Measurements from ENCODE around the gene RBFOX2.
"Not testable (repeated sequence)": the region's sequence is repeated elsewhere in the genome, so short reads cannot be mapped to it uniquely, and the experiment has no call there.

The RBFOX2 gene

GRCh38 chr22:35739076-35739930 is 289.3 kb downstream of the RBFOX2 start:
- peak overlapping the region; percentile 31 for H3K27ac ChIP-seq (ENCODE audit: low read length)
- peaks cover 11% of the 10 kb centered on the region for H3K4me1 ChIP-seq (ENCODE audit: control insufficient read depth, insufficient read depth, low read length)
- no peak overlapping the region for H3K4me3 ChIP-seq (ENCODE audit: low read length in 2 of 2)
- H3K36me3 ChIP-seq (ENCODE audit: control insufficient read depth in 2 of 2, insufficient read depth in 2 of 2, low read length in 2 of 2): peaks cover 19 to 26% of the 10 kb centered on the region in 2 donors
- H3K9ac ChIP-seq (ENCODE audit: low read length in 2 of 2): peak overlapping the region in 1 of 2 donors; percentile 21
- H3K9me3 ChIP-seq (ENCODE audit: control insufficient read depth in 2 of 2, low read length in 2 of 2): no peaks in the 10 kb centered on the region
- no peaks in the 10 kb centered on the region for H3K27me3 ChIP-seq (ENCODE audit: control insufficient read depth in 1 of 2, insufficient read depth in 2 of 2, low read length in 2 of 2)

GRCh38 chr22:35737886-35738285 is 290.7 kb downstream of the RBFOX2 start:
- Histone ChIP-seq H3K36me3 (ENCODE audit: control insufficient read depth in 2 of 2, insufficient read depth in 2 of 2, low read length in 2 of 2) (peaks cover 16 to 22% of the 10 kb centered on the region in 2 donors), H3K4me1 (ENCODE audit: control insufficient read depth, insufficient read depth, low read length) (peaks cover 13% of the 10 kb centered on the region)
- H3K27ac ChIP-seq (ENCODE audit: low read length); H3K27me3 ChIP-seq (ENCODE audit: control insufficient read depth in 1 of 2, insufficient read depth in 2 of 2, low read length in 2 of 2); H3K4me3 ChIP-seq (ENCODE audit: low read length in 2 of 2); H3K9ac ChIP-seq (ENCODE audit: low read length in 2 of 2); H3K9me3 ChIP-seq (ENCODE audit: control insufficient read depth in 2 of 2, low read length in 2 of 2): not testable (repeated sequence)

GRCh38 chr22:35736701-35737100 is 291.9 kb downstream of the RBFOX2 start:
- no peaks in the 10 kb centered on the region for H3K9me3 ChIP-seq (ENCODE audit: control insufficient read depth in 2 of 2, low read length in 2 of 2)

GRCh38 chr22:35736166-35736565 is 292.5 kb downstream of the RBFOX2 start:
- Histone ChIP-seq H3K27ac (ENCODE audit: low read length) (no peak overlapping the region), H3K36me3 (ENCODE audit: control insufficient read depth in 2 of 2, insufficient read depth in 2 of 2, low read length in 2 of 2) (peaks cover 8 to 9% of the 10 kb centered on the region in 2 donors), H3K9me3 (ENCODE audit: control insufficient read depth in 2 of 2, low read length in 2 of 2) (no peaks in the 10 kb centered on the region), H3K4me1 (ENCODE audit: control insufficient read depth, insufficient read depth, low read length) (peaks cover 9% of the 10 kb centered on the region), H3K27me3 (ENCODE audit: control insufficient read depth in 1 of 2, insufficient read depth in 2 of 2, low read length in 2 of 2) (no peaks in the 10 kb centered on the region), H3K4me3 (ENCODE audit: low read length in 2 of 2) (no peak overlapping the region), H3K9ac (ENCODE audit: low read length in 2 of 2) (no peak overlapping the region)

More at GRCh38 chr22:35736701-35737100, 291.9 kb downstream of the RBFOX2 start:
- Histone ChIP-seq H3K27me3 (ENCODE audit: control insufficient read depth in 1 of 2, insufficient read depth in 2 of 2, low read length in 2 of 2) (no peaks in the 10 kb centered on the region), H3K4me1 (ENCODE audit: control insufficient read depth, insufficient read depth, low read length) (peaks cover 11% of the 10 kb centered on the region), H3K4me3 (ENCODE audit: low read length in 2 of 2) (no peak overlapping the region), H3K36me3 (ENCODE audit: control insufficient read depth in 2 of 2, insufficient read depth in 2 of 2, low read length in 2 of 2) (peaks cover 9 to 12% of the 10 kb centered on the region in 2 donors), H3K9ac (ENCODE audit: low read length in 2 of 2) (no peak overlapping the region), H3K27ac (ENCODE audit: low read length) (no peak overlapping the region)

GRCh38 chr22:35735542-35735941 is 293.1 kb downstream of the RBFOX2 start:
- Histone ChIP-seq H3K4me3 (ENCODE audit: low read length in 2 of 2) (no peak overlapping the region), H3K27ac (ENCODE audit: low read length) (peak overlapping the region; percentile 11), H3K4me1 (ENCODE audit: control insufficient read depth, insufficient read depth, low read length) (peaks cover 9% of the 10 kb centered on the region), H3K27me3 (ENCODE audit: control insufficient read depth in 1 of 2, insufficient read depth in 2 of 2, low read length in 2 of 2) (no peaks in the 10 kb centered on the region), H3K9ac (ENCODE audit: low read length in 2 of 2) (no peak overlapping the region), H3K9me3 (ENCODE audit: control insufficient read depth in 2 of 2, low read length in 2 of 2) (no peaks in the 10 kb centered on the region), H3K36me3 (ENCODE audit: control insufficient read depth in 2 of 2, insufficient read depth in 2 of 2, low read length in 2 of 2) (peaks cover 6 to 7% of the 10 kb centered on the region in 2 donors)

GRCh38 chr22:35734517-35734827 is 294.2 kb downstream of the RBFOX2 start:
- Histone ChIP-seq H3K27ac (ENCODE audit: low read length) (no peak overlapping the region), H3K9ac (ENCODE audit: low read length in 2 of 2) (no peak overlapping the region)

GRCh38 chr22:35733791-35734516 is 294.7 kb downstream of the RBFOX2 start:
- H3K27ac ChIP-seq (ENCODE audit: low read length): no peak overlapping the region
- peaks cover 1 to 6% of the 10 kb centered on the region in 2 donors for H3K36me3 ChIP-seq (ENCODE audit: control insufficient read depth in 2 of 2, insufficient read depth in 2 of 2, low read length in 2 of 2)
- H3K4me1 ChIP-seq (ENCODE audit: control insufficient read depth, insufficient read depth, low read length): peaks cover 2% of the 10 kb centered on the region
- no peak overlapping the region for H3K4me3 ChIP-seq (ENCODE audit: low read length in 2 of 2)
- H3K27me3 ChIP-seq (ENCODE audit: control insufficient read depth in 1 of 2, insufficient read depth in 2 of 2, low read length in 2 of 2): no peaks in the 10 kb centered on the region
- no peaks in the 10 kb centered on the region for H3K9me3 ChIP-seq (ENCODE audit: control insufficient read depth in 2 of 2, low read length in 2 of 2)
- H3K9ac ChIP-seq (ENCODE audit: low read length in 2 of 2): no peak overlapping the region

More at GRCh38 chr22:35734517-35734827, 294.2 kb downstream of the RBFOX2 start:
- H3K36me3 ChIP-seq (ENCODE audit: control insufficient read depth in 2 of 2, insufficient read depth in 2 of 2, low read length in 2 of 2): peaks cover 5 to 7% of the 10 kb centered on the region in 2 donors
- no peaks in the 10 kb centered on the region for H3K9me3 ChIP-seq (ENCODE audit: control insufficient read depth in 2 of 2, low read length in 2 of 2)
- H3K4me3 ChIP-seq (ENCODE audit: low read length in 2 of 2): no peak overlapping the region
- peaks cover 3% of the 10 kb centered on the region for H3K4me1 ChIP-seq (ENCODE audit: control insufficient read depth, insufficient read depth, low read length)
- H3K27me3 ChIP-seq (ENCODE audit: control insufficient read depth in 1 of 2, insufficient read depth in 2 of 2, low read length in 2 of 2): no peaks in the 10 kb centered on the region

GRCh38 chr22:35733036-35733435 is 295.6 kb downstream of the RBFOX2 start:
- H3K4me3 ChIP-seq (ENCODE audit: low read length in 2 of 2): no peak overlapping the region
- no peak overlapping the region for H3K27ac ChIP-seq (ENCODE audit: low read length)

GRCh38 chr22:35732116-35732515 is 296.5 kb downstream of the RBFOX2 start:
- H3K27me3 ChIP-seq (ENCODE audit: control insufficient read depth in 1 of 2, insufficient read depth in 2 of 2, low read length in 2 of 2): no peaks in the 10 kb centered on the region
- no peak overlapping the region for H3K9ac ChIP-seq (ENCODE audit: low read length in 2 of 2)
- peaks cover 0 to 2% of the 10 kb centered on the region in 2 donors for H3K36me3 ChIP-seq (ENCODE audit: control insufficient read depth in 2 of 2, insufficient read depth in 2 of 2, low read length in 2 of 2)
- H3K9me3 ChIP-seq (ENCODE audit: control insufficient read depth in 2 of 2, low read length in 2 of 2): no peaks in the 10 kb centered on the region
- no peak overlapping the region for H3K4me3 ChIP-seq (ENCODE audit: low read length in 2 of 2)
- no peak overlapping the region for H3K27ac ChIP-seq (ENCODE audit: low read length)
- H3K4me1 ChIP-seq (ENCODE audit: control insufficient read depth, insufficient read depth, low read length): peaks cover 2% of the 10 kb centered on the region

More at GRCh38 chr22:35733036-35733435, 295.6 kb downstream of the RBFOX2 start:
- H3K9me3 ChIP-seq (ENCODE audit: control insufficient read depth in 2 of 2, low read length in 2 of 2): no peaks in the 10 kb centered on the region
- no peaks in the 10 kb centered on the region for H3K27me3 ChIP-seq (ENCODE audit: control insufficient read depth in 1 of 2, insufficient read depth in 2 of 2, low read length in 2 of 2)
- H3K9ac ChIP-seq (ENCODE audit: low read length in 2 of 2): no peak overlapping the region
- peaks cover 2% of the 10 kb centered on the region for H3K4me1 ChIP-seq (ENCODE audit: control insufficient read depth, insufficient read depth, low read length)
- H3K36me3 ChIP-seq (ENCODE audit: control insufficient read depth in 2 of 2, insufficient read depth in 2 of 2, low read length in 2 of 2): peaks cover 0 to 2% of the 10 kb centered on the region in 2 donors

- H3K9ac ChIP-seq (ENCODE audit: low read length in 2 of 2): no peak overlapping the region
- H3K27me3 ChIP-seq (ENCODE audit: control insufficient read depth in 1 of 2, insufficient read depth in 2 of 2, low read length in 2 of 2): no peaks in the 10 kb centered on the region
- no peaks in the 10 kb centered on the region for H3K36me3 ChIP-seq (ENCODE audit: control insufficient read depth in 2 of 2, insufficient read depth in 2 of 2, low read length in 2 of 2)
- H3K9me3 ChIP-seq (ENCODE audit: control insufficient read depth in 2 of 2, low read length in 2 of 2): no peaks in the 10 kb centered on the region
- peaks cover 2% of the 10 kb centered on the region for H3K4me1 ChIP-seq (ENCODE audit: control insufficient read depth, insufficient read depth, low read length)
- H3K4me3 ChIP-seq (ENCODE audit: low read length in 2 of 2): no peak overlapping the region
- no peak overlapping the region for H3K27ac ChIP-seq (ENCODE audit: low read length)
These were observed 297.3 kb downstream of the RBFOX2 start for GRCh38 chr22:35731321-35731720.

All from stomach smooth muscle (tissue), 2 donors.